ELF-1 (cell line): Measurements from ENCODE around the gene SNX9.
"Not testable (repeated sequence)": the region's sequence is repeated elsewhere in the genome, so short reads cannot be mapped to it uniquely, and the experiment has no call there.

ENCODE experiments used
- DNase-seq: peaks from one replicate; pipeline ENCODE4 v3.0.0-alpha.2; 2016; ENCODE audit warnings: low read depth, low spot score

The SNX9 gene

DNA sequence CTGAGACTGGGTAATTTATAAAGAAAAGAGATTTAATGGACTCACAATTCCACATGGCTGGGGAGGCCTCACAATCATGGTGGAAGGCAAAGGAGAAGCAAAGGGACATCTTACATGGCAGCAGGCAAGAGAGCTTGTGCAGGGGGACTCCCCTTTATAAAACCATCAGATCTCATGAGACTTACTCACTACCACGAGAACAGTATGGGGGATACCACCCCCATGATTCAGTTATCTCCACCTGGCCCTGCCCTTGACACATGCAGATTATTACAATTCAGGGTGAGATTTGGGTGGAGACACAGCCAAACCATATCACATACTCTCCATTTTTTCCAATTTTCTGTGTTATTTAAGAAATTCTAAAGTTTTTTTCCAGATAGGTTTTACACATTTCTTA, 35.6 kb downstream of the SNX9 start:
- DNase-seq, result not testable (repeated sequence)

DNA sequence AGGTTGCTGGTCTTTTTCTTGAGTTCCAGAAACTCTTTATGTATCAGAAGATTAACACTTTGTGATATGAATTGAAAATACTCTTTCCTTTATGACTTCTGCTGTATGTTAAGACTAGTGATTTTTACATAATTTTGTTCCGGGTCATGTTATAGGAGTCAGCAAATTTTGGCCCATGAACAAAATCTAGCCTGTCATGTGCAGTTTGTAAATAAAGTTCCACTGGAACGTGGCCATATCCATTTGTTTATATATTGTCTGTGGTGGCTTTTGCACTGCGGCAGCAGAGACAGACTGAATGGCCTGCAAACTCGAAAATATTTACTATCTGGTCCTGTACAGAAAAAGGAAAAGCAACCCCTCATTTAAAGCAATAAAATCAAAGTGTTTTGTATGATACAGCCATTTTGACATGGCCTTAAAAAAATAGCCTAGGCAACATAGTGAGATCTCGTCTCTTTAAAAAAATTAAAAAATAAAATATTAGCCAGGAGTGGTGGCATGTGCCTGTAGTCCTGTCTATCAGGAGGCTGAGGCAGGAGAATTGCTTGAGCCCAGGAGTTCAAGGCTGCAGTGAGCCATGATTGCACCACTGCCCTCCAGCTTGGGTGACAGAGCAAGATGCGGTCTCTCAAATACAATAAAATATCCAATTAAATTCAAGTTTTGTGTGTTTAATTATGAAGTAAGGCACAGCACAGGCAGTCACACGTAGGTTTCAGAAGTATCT, 36.9 kb downstream of the SNX9 start:
- no peak for DNase-seq

GRCh38 chr6:157860505-157860991, 37.5 kb downstream of the SNX9 start:
- no peak for DNase-seq

- DNase-seq, result no peak
These were observed 38.1 kb downstream of the SNX9 start for GRCh38 chr6:157861184-157861583.

DNA sequence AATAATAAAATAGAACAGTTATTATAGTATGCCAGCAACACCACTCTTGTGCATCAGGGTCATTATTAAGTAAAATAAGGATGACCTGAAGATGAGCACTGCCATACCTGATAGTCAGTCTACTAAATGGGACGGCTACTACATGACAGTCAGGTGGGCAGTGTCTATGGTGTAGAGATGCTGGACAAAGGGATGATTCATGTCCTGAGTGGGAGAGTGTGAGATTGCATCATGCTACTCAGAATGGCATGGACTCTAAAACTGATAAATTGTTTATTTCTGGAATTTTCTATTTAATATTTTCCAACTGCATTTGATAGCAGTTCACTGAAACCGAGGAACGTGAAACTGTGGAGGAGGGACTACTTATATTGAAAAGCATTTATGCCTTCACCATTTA, 38.8 kb downstream of the SNX9 start:
- DNase-seq, result no peak

DNA sequence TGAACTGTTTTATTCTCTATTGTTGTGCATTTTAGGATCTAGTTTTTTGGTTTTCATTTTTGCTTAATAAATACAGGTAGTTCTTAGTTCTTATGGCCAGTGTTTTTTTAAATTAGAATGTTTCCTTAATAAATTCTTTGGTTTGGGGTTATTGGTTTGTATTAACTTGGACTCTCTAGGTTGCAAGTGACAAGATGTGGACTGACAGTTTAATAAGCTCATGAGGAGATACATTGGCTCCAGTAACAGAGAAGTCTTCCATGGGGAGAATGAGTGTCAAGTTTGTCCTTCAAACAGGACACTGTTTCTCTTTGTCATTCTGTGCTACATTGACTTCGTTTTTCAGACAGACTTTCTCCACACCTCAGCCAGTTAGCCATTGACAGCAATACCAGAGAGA, 39.7 kb downstream of the SNX9 start:
- no peak for DNase-seq

DNA sequence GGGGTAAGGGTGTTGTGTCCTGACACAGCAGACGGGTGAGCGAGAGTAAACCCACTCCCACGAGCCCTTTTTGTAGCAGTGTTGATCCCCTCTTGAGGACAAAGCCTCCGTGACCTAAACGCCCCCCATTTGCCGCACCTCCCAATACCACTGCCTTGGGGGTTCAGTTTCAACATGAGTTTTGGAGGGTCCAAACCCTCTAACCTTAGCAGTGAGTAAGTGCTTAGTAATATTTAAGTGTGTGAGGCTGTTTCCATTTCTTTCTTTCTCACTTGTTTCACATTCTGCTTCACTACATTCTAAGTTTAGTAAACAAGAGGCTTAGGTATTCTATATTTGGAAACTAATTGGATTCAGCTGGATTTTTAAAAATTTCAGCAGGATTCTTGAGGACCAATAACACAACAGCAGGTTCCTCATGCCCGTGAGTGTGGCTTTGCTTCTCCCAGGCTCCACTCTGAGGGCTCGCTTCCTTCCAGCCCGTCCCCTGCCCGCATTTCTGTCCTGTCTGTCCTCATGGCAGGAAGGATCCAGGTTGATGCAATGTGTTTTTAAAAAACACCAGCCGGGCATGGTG, 41.2 kb downstream of the SNX9 start:
- no peak for DNase-seq

GRCh38 chr6:157865249-157865648, 42.2 kb downstream of the SNX9 start:
- no peak for DNase-seq

DNA sequence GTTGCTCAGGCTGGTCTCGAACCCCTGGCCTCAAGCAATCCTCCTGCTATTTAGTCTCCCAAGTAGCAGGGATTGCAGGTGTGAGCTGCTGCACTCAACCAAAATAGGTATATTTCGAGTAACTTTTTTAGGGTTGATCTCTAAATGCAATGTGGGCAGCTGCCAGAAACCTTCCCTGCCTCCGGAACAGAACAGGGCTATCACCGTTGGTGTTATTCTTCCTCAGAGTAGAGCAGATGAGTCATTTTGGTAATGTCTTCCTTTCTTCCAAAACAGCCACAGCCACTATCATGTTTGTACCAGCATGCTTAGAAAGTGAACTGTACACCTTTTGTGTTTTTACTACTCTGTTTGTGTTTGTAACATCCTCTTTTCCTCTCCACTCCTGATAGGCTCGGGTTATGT, 44.1 kb downstream of the SNX9 start:
- no peak for DNase-seq

DNA sequence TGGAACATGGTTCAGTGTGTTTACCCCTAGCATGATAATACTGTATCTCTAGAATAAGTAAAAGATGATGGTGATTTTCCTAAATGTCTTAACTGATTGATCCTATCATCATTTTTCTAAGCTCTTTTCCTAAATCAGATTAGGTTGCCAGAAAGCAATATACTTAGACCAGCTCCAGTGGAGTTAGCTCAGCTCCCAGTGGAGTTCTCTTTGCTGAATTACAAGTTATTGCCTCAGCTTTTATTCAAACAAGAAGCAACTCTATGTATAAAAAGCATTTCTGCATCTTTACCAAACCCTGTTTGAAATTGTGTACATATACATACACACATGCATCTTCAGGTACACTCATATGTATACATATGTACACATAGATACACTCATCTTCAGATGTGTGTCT, 44.9 kb downstream of the SNX9 start:
- DNase-seq, result no peak

DNA sequence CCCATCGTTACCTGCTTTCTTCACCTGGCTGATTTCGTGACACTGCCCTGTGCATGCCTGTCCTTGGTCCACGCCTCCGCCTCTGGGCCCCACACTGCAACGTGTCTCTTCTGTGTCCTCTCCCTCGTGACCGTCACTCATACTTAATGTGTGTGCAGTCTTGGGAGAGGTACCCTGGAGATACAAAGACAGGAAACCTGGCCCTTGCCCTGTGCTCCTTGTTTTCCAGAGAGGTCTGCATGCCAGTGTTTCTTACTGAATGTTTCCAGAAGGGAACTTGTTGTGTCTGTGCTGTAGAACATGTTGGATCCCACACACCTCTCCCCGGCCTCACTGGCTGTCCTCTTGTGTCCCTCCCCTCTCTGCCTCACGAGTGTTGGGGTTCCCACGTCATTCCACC, 45.8 kb downstream of the SNX9 start:
- no peak for DNase-seq

DNA sequence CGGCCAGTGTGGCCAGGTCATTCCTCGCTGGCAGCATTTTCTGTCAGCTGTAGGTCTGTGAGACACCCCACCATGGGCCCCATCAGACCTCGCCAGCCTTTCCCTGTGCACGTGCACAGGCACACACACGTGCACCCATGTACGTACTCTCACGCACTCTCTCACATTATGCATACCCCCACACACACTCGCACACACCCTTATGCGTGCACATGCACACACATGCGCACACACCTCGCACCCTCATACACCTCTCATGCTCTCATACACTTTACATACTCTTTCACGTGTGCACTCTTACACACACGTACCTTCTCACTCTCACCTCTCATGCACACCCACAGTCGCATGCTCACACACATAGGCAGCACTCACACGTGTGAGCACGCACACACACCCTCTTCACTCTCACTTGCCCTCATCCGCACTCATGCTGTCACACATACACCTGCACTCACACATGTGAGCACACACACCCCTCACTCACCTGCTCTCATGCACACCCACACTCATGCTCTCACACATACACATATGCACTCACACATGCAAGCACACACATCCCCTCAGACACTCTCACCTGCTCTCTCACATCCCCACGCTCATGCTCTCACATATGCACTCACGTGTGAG, 46.7 kb downstream of the SNX9 start:
- no peak for DNase-seq

DNA sequence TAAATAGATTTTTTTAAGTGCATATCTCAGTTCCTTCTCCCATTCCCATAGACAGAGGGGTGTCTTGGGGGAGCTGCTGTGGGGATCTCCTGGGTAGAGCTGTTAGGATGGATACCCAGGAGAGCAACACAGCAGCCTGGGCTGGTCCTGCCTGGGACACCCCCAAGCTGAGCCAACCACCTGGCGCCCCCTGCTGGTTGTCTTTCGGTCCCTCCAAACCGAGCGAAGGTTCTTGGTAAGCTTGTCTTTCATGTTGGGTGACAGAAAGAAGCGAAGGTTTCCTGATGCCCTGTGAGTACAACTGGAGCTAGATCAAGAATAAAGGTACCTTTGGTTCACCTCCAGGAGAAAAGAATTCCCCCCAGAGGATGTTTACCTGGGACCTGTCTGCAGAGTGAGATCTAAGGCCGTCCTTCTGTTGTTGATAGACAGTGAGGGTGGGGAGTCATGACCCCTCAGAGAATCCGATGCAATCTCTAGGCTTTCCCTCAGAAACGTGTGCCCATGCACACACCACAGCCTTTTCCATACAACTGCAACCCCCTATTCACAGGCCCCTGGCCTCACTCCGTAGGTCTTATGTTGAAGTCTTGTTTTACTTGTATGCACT, 50.8 kb downstream of the SNX9 start:
- peak; percentile 86 for DNase-seq

GRCh38 chr6:157877149-157877548, 54.1 kb downstream of the SNX9 start:
- DNase-seq, result no peak

DNA sequence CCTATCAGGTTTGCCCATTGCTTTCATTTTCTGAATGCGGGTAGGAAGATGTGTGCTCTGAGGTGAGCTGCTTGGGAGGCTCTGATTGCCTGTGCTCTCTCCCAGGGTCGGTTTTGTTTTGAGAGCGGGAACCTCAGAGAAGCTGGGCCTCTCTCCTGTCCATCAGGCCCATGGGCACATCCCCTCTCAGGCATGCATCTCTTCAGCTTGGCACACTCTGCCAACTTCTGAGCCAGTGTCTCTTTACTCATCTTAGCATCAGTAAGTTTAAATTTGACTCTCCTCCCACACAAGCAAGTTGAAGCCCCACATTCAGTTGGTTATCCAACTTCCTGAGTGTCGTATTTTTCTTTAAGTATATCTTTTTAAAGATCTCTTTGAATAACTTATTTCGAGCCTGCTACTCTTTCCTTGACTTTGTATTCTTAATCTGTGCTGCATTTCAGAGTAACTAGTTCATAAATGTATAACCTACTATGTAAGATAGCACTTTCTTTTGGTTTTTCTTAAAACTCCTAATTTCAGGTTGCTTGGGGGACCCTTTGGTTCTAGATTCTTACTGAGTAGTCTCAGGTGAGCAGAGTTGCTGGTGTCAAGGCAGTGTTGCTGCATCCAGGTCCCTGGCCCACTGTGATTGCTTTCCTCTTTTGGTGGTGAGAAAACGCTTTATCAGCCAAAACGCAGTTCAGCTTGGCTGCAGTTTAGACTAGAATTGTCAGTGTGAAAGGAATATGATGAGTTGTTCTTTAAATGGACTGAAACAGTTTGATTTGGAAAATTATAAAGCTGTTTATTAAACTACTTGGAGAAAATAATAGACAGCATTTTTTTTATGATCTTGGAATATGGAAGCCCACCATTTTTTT, 54.8 kb downstream of the SNX9 start:
- no peak for DNase-seq

DNA sequence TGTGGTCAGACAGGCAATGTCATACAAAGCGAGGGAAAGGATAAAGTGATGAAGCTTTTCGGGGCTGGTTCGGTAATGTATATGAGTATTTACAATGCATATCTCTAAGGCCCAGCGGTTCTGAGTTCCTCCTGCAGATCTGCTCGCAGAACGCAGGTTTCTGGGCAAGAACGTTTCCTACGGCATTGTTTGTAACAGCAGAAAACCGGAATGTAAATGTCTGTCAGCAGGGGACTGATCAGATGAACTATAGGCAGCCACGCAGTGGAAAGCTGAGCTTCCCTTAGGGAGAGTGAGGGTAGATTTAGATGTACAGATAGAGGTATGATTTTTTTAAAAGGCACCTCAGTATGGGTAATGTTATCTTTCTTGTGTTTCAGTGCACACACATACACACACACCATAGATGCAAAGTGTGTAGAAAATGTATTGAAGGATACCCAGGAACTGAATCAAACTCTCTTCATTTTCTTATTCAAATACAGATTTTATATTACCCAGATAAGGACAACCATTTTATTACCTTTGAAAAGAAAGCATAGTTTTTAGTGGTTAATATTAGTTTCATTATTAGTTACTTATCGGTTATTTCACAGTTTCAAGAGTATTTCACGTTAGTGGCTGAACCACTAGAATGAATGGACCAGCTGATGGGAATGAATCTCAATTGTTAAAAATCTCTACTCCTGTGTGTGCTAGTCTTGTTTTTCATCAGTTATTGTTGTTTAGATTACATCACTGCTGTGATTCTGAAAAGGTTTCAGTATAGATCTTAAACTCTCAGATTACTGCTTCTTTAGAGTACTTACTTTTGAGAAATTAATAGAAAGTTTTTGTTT, 56.2 kb downstream of the SNX9 start:
- DNase-seq, result no peak

GRCh38 chr6:157879873-157880254, 56.8 kb downstream of the SNX9 start:
- DNase-seq, result no peak

- DNase-seq, result no peak
These were observed 57.5 kb downstream of the SNX9 start for GRCh38 chr6:157880534-157880933.

GRCh38 chr6:157881342-157881741, 58.3 kb downstream of the SNX9 start:
- DNase-seq, result no peak

DNA sequence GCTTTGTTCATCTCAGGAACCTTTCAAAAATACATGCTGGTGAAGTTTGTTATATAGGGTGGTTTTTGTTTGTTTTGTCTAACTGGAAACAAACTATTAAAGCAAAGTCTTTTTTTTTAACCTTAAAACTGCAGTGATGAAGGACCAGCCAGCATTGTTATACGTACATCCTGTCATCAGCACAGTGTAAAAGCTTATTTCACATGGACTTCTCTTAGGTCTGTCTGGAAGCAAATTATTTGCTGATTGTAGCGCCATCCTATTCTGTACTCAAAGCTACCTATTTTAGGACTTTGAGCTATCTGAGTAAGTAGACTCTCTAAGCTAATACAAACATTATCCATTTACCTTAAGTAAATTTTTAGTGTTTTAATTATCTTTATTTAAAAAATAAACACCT, 61.7 kb downstream of the SNX9 start:
- no peak for DNase-seq
